Effector CD4-positive, alpha-beta T cell (primary cell): Measurements from ENCODE around the gene HOXB2.
A peak's percentile ranks its signal among the peaks of the same experiment; 100 is the strongest.
"Not testable (repeated sequence)": the region's sequence is repeated elsewhere in the genome, so short reads cannot be mapped to it uniquely, and the experiment has no call there.

Experiments used
- DNase-seq: peaks from one replicate; pipeline ENCODE4 v3.0.0-alpha.2; 2020

Gene HOXB2

GRCh38 chr17:48513097-48513496 lies 31.8 kb downstream of the HOXB2 start:
- no peak for DNase-seq

GRCh38 chr17:48510761-48511604 lies 33.9 kb downstream of the HOXB2 start:
- DNase-seq = peak; percentile 24

- no peak for DNase-seq
Observed at GRCh38 chr17:48510381-48510760, 34.5 kb downstream of the HOXB2 start.

- DNase-seq = not testable (repeated sequence)
Observed at GRCh38 chr17:48509708-48510107, 35.2 kb downstream of the HOXB2 start.

GRCh38 chr17:48506246-48506645 lies 38.7 kb downstream of the HOXB2 start:
- DNase-seq = no peak

GRCh38 chr17:48505788-48506187 lies 39.1 kb downstream of the HOXB2 start:
- peak; percentile 36 for DNase-seq

GRCh38 chr17:48504953-48505352 lies 40.0 kb downstream of the HOXB2 start:
- DNase-seq = no peak

- no peak for DNase-seq
Observed at GRCh38 chr17:48503747-48504146, 41.2 kb downstream of the HOXB2 start.

- DNase-seq = no peak
Observed at GRCh38 chr17:48502901-48503300, 42.0 kb downstream of the HOXB2 start.

GRCh38 chr17:48502312-48502711 lies 42.6 kb downstream of the HOXB2 start:
- no peak for DNase-seq

GRCh38 chr17:48500435-48501426 lies 44.2 kb downstream of the HOXB2 start:
- no peak for DNase-seq

- no peak for DNase-seq
Observed at GRCh38 chr17:48499735-48500434, 45.0 kb downstream of the HOXB2 start.

- DNase-seq = no peak
Observed at GRCh38 chr17:48499248-48499647, 45.7 kb downstream of the HOXB2 start.

GRCh38 chr17:48498164-48498850 lies 46.6 kb downstream of the HOXB2 start:
- DNase-seq = no peak

GRCh38 chr17:48497103-48497502 lies 47.8 kb downstream of the HOXB2 start:
- no peak for DNase-seq

- no peak for DNase-seq
Observed at GRCh38 chr17:48494335-48494734, 50.6 kb downstream of the HOXB2 start.
